SIG-M5 treated with dmso at 0.1 percent for 504 hours (cell line): ENCODE data around the gene COL5A1.
"Not testable (repeated sequence)": the region's sequence is repeated elsewhere in the genome, so short reads cannot be mapped to it uniquely, and the experiment has no call there.

Experiments
- DNase-seq: peaks from one replicate; lab custom pipeline; 2025; ENCODE audit not compliant: unreplicated experiment; lab: John Stamatoyannopoulos, UW

The COL5A1 gene

GRCh38 chr9:134707031-134707680 is 65.6 kb downstream of the COL5A1 start:
- DNase-seq, result no peak

- no peak for DNase-seq
Measured at GRCh38 chr9:134707731-134708671, 66.4 kb downstream of the COL5A1 start.

DNA sequence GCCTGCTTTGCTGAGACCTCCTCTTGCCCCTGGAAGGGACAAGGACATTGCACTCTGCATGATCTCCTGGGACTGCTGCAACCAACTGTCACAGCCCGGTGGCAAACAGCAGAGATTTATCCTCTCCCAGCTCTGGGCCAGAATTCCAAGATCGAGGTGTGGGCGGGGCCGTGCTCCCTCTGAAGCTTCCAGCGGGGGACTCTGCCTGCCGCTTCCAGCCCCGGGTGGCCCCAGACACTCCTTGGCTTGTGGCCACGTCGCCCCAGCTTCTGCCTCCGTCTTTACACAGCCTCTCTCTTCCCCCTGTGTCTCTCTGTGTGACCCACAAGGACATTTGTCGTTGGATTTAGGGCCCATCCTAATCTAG is 67.1 kb downstream of the COL5A1 start:
- no peak for DNase-seq

DNA sequence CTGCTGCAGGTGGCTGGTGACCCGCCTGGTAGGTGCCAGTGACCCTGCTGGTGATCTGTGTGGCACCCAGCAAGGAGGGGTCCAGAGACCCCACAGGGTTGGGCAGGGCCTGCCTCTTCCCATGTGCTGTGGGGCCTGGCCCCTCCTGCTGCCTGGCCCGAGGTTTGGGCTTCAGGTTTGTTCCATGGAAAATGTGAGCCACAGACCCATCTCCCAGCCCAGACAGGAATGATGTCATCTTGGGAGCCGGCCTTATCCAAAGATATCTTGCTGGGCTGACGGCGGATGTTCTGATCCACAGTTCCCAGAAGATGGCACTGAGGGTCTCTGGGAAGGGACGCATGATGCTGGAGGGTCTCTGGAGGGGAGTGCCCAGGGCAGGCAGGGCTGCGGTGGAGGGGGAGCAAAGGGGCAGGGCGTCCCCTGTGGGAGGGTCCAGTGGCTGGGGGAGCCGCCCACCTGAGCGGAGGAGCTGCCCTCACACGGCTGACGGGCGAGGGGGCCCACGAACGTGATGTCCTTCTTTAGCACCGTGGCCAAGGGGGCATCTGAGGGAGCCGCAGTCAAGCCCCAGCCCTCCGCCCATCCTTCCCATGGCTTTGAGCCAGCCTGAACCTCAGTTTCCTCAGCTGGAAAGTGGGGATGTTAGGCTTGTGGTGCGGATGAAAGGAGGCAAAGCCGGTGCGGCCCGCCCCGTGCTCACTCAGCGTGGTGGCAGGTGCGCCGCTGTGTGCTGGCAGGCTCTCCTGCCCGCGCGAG is 68.1 kb downstream of the COL5A1 start:
- no peak for DNase-seq

- DNase-seq, result no peak
Measured at GRCh38 chr9:134710271-134710540, 68.6 kb downstream of the COL5A1 start.

DNA sequence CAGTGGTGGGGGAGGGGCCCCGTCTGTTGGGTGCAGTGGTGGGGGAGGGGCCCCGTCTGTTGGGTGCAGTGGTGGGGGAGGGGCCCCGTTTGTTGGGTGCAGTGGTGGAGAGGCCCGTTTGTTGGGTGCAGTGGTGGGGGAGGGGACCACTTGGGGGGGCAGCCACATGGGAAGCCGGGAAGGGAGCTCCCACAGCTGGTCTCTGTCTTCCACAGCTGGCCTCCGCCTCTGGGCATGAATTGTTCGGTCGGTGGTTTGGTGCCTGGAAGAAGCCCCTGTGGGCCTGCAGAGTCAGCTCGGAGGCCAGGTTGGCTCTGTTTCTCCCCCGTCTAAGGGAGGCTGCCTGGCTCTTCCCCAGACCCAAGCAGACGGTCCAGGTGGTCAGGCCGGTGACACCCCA is 69.3 kb downstream of the COL5A1 start:
- no peak for DNase-seq

DNA sequence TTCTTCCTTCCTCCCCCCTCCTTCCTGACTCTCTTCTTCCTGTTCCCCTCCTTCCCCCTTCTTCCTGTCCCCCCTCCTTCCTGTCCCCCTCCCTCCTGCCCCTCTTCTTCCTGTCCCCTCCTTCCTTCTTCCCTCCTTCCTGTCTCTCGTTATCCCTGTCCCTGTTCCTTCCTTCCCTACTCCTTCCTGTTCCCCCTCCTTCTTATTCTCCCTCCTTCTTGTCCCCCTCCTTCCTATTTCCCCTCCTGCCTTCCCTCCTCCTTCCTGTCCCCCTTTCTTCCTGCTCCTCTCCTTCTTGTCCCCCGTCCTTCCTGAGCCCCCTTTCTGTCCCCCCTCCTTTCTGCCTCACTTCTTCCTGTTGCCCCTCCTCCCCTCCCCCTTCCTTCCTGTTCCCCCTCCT is 70.6 kb downstream of the COL5A1 start:
- no peak for DNase-seq

- DNase-seq, result no peak
Measured at GRCh38 chr9:134712926-134713325, 71.3 kb downstream of the COL5A1 start.

- not testable (repeated sequence) for DNase-seq
Measured at GRCh38 chr9:134715536-134715935, 73.9 kb downstream of the COL5A1 start.

GRCh38 chr9:134716067-134716466 is 74.5 kb downstream of the COL5A1 start:
- no peak for DNase-seq

DNA sequence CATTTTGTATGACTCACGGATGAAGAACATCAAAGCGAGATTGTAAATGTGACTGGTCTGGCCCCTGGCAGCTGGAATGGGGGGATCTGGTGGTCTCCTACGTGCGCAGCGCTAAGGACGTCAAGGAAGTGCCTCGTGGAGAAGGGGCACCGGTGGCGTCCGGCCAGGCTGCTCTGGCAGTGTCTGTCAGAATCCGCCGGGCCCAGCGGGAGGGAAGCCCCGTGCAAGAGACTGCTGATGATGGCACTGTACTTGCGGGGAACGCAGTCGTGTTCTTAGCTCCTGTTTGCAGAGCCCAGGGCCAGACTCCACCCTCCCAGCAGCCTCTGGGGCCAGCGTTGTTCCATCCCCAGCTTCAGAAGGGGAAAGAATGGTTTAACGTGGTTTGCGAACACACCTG is 75.5 kb downstream of the COL5A1 start:
- DNase-seq, result no peak

- no peak for DNase-seq
Measured at GRCh38 chr9:134717924-134718645, 76.5 kb downstream of the COL5A1 start.

- DNase-seq, result no peak
Measured at GRCh38 chr9:134719331-134719730, 77.7 kb downstream of the COL5A1 start.

GRCh38 chr9:134720136-134720753 is 78.6 kb downstream of the COL5A1 start:
- no peak for DNase-seq

GRCh38 chr9:134720796-134721195 is 79.2 kb downstream of the COL5A1 start:
- DNase-seq, result no peak

DNA sequence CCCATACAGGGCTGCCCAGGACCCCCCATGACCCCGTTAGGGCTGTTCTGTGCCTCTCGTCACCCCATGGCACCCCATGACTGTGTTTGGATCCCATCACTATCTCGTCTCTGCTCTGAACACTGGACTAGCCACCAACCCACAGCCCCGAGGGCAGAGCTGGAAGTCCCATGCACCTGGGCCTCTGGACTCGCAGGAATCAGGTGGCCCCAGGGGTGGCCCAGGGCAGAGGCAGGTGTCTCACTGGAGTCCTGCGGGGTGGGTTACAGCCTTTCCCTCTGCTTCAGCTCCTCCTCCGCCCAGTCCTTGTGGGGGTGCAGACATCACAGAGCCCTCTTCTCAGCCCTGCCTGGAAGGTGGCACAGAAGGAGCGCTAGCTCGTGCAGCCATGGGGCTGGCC is 79.7 kb downstream of the COL5A1 start:
- no peak for DNase-seq

GRCh38 chr9:134722120-134722701 is 80.6 kb downstream of the COL5A1 start:
- DNase-seq, result no peak

GRCh38 chr9:134723037-134723436 is 81.4 kb downstream of the COL5A1 start:
- DNase-seq, result no peak

DNA sequence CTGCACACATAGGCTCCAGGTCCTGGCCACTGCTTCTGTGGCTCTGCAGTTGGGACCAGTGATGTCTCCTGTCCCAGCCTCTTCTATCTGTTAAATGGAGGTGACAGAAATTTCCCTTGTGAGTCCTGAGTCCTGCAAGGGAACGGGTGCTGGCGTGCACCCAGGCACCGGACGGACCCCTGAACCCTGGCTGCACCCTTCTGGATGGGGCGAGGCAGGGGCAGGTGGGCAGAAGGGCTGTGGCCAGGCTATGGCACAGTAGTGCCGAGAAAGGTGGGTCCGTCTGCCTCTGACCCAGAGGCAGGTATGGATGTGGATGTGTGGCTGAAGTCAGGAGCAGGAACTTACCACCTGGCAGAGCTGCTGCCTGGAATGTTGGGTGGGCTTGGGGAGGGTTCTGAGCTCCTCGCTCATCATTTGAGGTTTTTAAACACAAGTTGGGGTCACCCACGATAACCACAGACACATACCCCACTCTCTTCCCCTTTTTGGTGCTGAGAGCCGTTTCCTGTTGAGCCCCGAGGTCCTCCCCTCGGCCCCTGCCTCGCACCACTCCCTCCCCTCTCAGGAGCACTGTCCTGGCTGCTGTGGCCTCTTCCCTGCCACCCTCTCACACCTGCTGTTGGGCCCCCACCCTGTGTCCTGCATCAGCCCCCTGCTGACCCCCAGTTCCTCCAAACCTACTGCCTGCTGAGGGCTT is 82.0 kb downstream of the COL5A1 start:
- no peak for DNase-seq
